GM12878 (cell line): ENCODE measurements around the gene CDK2. TPM values are rescaled to one million over a fixed set of nuclear protein-coding genes. Genes with fewer than 3 reads are reported as not detected.

ENCODE experiments used
- ATF7 ChIP-seq: fragments of 450-650 bp; IDR thresholded peaks from 2 replicates; pipeline ENCODE4 v1.6.1; 2016; ENCODE audit warnings: low read depth, mild to moderate bottlenecking
- CEBPZ ChIP-seq: fragments of 150-350 bp; IDR thresholded peaks from 2 replicates; pipeline ENCODE4 v1.6.1; 2016; ENCODE audit warnings: low read depth, low read length
- CREB1 ChIP-seq: IDR thresholded peaks from 2 replicates; pipeline ENCODE4 v1.6.1; 2012; ENCODE audit warnings: low read depth, mild to moderate bottlenecking, inconsistent platforms
- ELK1 ChIP-seq: IDR thresholded peaks from 2 replicates; pipeline ENCODE4 v1.6.1; 2012; ENCODE audit warnings: low read depth, low read length, improper control_type of control experiment
- FOS ChIP-seq: IDR thresholded peaks from 3 replicates; pipeline ENCODE4 v1.6.1; 2011; ENCODE audit warnings: borderline replicate concordance; ENCODE audit not compliant: insufficient read length; ENCODE audit errors: extremely low read depth
- FOXM1 ChIP-seq: IDR thresholded peaks from 2 replicates; pipeline ENCODE4 v1.6.1; 2012; ENCODE audit warnings: low read depth, mild to moderate bottlenecking, inconsistent platforms, low read length, moderate library complexity
- NFIC ChIP-seq: IDR thresholded peaks from 2 replicates; pipeline ENCODE4 v1.6.1; 2012; ENCODE audit warnings: low read depth, mild to moderate bottlenecking, inconsistent platforms, low read length, moderate library complexity
- NR2C2 ChIP-seq: IDR thresholded peaks from 2 replicates; pipeline ENCODE4 v1.6.1; 2011; ENCODE audit warnings: borderline replicate concordance, low read depth; ENCODE audit not compliant: control insufficient read depth, insufficient read length
- REST ChIP-seq: IDR thresholded peaks from 2 replicates; pipeline ENCODE4 v1.6.1; 2012; ENCODE audit warnings: mild to moderate bottlenecking, low read depth, low read length
- SKIL ChIP-seq: fragments of 450-650 bp; IDR thresholded peaks from 2 replicates; pipeline ENCODE4 v1.6.1; 2017; ENCODE audit warnings: mild to moderate bottlenecking, low read depth, inconsistent platforms; ENCODE audit not compliant: poor library complexity, severe bottlenecking
- TCF12 ChIP-seq: IDR thresholded peaks from 2 replicates; pipeline ENCODE4 v1.6.1; 2011; ENCODE audit warnings: low read depth, mild to moderate bottlenecking, low read length
- TCF3 ChIP-seq: IDR thresholded peaks from 2 replicates; pipeline ENCODE4 v1.6.1; 2012; ENCODE audit warnings: low read depth, mild to moderate bottlenecking, low read length, borderline replicate concordance; ENCODE audit not compliant: insufficient read depth
- TCF7 ChIP-seq: IDR thresholded peaks from 2 replicates; pipeline ENCODE4 v1.6.1; 2014; ENCODE audit warnings: antibody characterized with exemption, borderline replicate concordance
- ZNF592 ChIP-seq: fragments of 450-650 bp; IDR thresholded peaks from 2 replicates; pipeline ENCODE4 v1.6.1; 2017; ENCODE audit warnings: mild to moderate bottlenecking, moderate library complexity
- ZSCAN29 ChIP-seq: fragments of 450-650 bp; IDR thresholded peaks from 2 replicates; pipeline ENCODE4 v1.6.1; 2017; ENCODE audit warnings: mild to moderate bottlenecking, moderate library complexity
- polyA plus RNA-seq, 11 experiments: library from polyadenylated mRNA; depleted of rRNA in 4 of 11; unstranded in 6 of 11; stranded (reverse) in 5 of 11; fragments of >200 nt; fragmentation: Nextera tagmentation in 4 of 11; fragmentation: Illumina TruSeq in 1 of 11; extraction: Ambion mirVana in 4 of 11; extraction: Trizol in 1 of 11; gene quantifications; 1 replicate in 1 of 11; 2 replicates in 10 of 11; pipeline versions ENCODE4 v1.2.1 to v1.2.3, GENCODE V29; 2011 to 2016; ENCODE audit warnings: inconsistent platforms in 2 of 11, missing spikeins in 2 of 11, low read depth in 1 of 11
- total RNA-seq, 4 experiments: library from RNA; depleted of rRNA in 3 of 4; stranded (reverse); fragments of >200 nt in 3 of 4; fragmentation: Illumina TruSeq in 1 of 4; extraction: Trizol in 1 of 4; gene quantifications; 2 replicates each; pipeline versions ENCODE4 v1.2.1 to v1.2.3, GENCODE V29; 2013 to 2021

The CDK2 gene
- total and polyA plus RNA-seq, 10 of the 15 experiments (the other 5 are each of a cell fraction or from before 2014, with no cell fraction given) = 13.1 to 138 (median 82.2) TPM

- TF ChIP-seq ELK1 (no peak), ATF7 (no peak), TCF12 (no peak), ZSCAN29 (no peak), TCF7 (no peak), FOS (no peak), REST (no peak), CEBPZ (no peak), NFIC (no peak), NR2C2 (no peak), ZNF592 (no peak), CREB1 (no peak), SKIL (no peak), TCF3 (no peak), FOXM1 (no peak)
These were observed 6.4 kb downstream of the CDK2 start (continued) for GRCh38 chr12:55972911-55973598.
